Kidney (tissue), 14 donors: ENCODE data around the gene TCF12. TPM values are rescaled to one million over a fixed set of nuclear protein-coding genes. Genes with fewer than 3 reads are reported as not detected.

ENCODE experiments used
- DNase-seq, 5 donors: peaks; one replicate each; pipeline ENCODE4 v3.0.0-alpha.2; 2013 to 2020
- FAIRE-seq: peaks from 2 replicates; lab custom pipeline; 2012; peaks lifted over from hg19 to GRCh38; lab: Jason Lieb, UNC
- H3K27ac ChIP-seq, 2 donors: one replicate each; pipeline ENCODE4 v1.7.0; 2013; ENCODE audit warnings: low read depth in 2 of 2, low read length in 2 of 2, inconsistent platforms in 1 of 2
- H3K27me3 ChIP-seq: one replicate; pipeline ENCODE4 v1.7.1; 2013; ENCODE audit warnings: low read length, inconsistent platforms; ENCODE audit not compliant: control insufficient read depth, insufficient read depth
- H3K36me3 ChIP-seq, 3 donors: one replicate each; pipeline versions ENCODE4 v1.7.0 to v1.7.1; 2013; ENCODE audit warnings: low read length in 3 of 3, control low read depth in 1 of 3, inconsistent platforms in 1 of 3; ENCODE audit not compliant: insufficient read depth in 3 of 3, control insufficient read depth in 2 of 3
- H3K4me1 ChIP-seq, 3 donors: one replicate each; pipeline versions ENCODE4 v1.7.0 to v1.7.1; 2013; ENCODE audit warnings: low read length in 3 of 3, inconsistent platforms in 1 of 3, low read depth in 1 of 3; ENCODE audit not compliant: control insufficient read depth in 2 of 3, insufficient read depth in 2 of 3
- H3K4me3 ChIP-seq, 3 donors: one replicate each; pipeline versions ENCODE4 v1.7.0 to v1.8.1; 2013; ENCODE audit warnings: low read length in 3 of 3, control low read depth in 1 of 3, inconsistent platforms in 1 of 3
- H3K9ac ChIP-seq, 3 donors: one replicate each; pipeline versions ENCODE4 v1.7.0 to v1.7.1; 2013; ENCODE audit warnings: low read length in 3 of 3, control low read depth in 1 of 3, inconsistent platforms in 1 of 3
- H3K9me3 ChIP-seq, 3 donors: one replicate each; pipeline versions ENCODE4 v1.7.0 to v1.7.1; 2013; ENCODE audit warnings: low read length in 3 of 3, control low read depth in 1 of 3, inconsistent platforms in 1 of 3; ENCODE audit not compliant: control insufficient read depth in 2 of 3, insufficient read depth in 1 of 3
- intact Hi-C: fragments of 100-400 bp; cut with DNase I; formaldehyde crosslinking; loops from one replicate; pipeline ENCODE4 v1.11.1; 2022
- polyA plus RNA-seq: library from polyadenylated mRNA; stranded (reverse); fragments of 350-450 nt; fragmentation: Illumina TruSeq; extraction: RNeasy Lipid Tissue Mini Kit (QIAGEN cat#74804); gene quantifications from one replicate; pipeline ENCODE4 v1.2.3, GENCODE V29; 2014; ENCODE audit warnings: low read depth, low replicate concordance; ENCODE audit not compliant: insufficient read depth
- total RNA-seq: library from RNA; stranded (reverse); fragmentation: NEBNext Ultra II Directional; extraction: Animal tissue kit (Norgen Biotek cat#: 25700); gene quantifications from one replicate; pipeline ENCODE4 v1.2.1, GENCODE V29; 2021
- TF ChIP-seq, protein P1 (sequence below): IDR thresholded peaks from 3 replicates; pipeline ENCODE4 v1.5.1; 2012; ENCODE audit warnings: mild to moderate bottlenecking, moderate library complexity, borderline replicate concordance; ENCODE audit not compliant: insufficient read depth; ENCODE audit errors: extremely low read depth
- donor health status: control.
- donor health status: control.
- donor health status: control.
- donor health status: control.
- donor health status: control.
- donor health status: DM: yes; HTN: yes; CAD: no.
- donor health status: Normal renal cell carcinoma (clear cell type).

Gene TCF12
- total and polyA plus RNA-seq, 2 donors from 2014 or later = 16.3 to 116 TPM

DNA sequence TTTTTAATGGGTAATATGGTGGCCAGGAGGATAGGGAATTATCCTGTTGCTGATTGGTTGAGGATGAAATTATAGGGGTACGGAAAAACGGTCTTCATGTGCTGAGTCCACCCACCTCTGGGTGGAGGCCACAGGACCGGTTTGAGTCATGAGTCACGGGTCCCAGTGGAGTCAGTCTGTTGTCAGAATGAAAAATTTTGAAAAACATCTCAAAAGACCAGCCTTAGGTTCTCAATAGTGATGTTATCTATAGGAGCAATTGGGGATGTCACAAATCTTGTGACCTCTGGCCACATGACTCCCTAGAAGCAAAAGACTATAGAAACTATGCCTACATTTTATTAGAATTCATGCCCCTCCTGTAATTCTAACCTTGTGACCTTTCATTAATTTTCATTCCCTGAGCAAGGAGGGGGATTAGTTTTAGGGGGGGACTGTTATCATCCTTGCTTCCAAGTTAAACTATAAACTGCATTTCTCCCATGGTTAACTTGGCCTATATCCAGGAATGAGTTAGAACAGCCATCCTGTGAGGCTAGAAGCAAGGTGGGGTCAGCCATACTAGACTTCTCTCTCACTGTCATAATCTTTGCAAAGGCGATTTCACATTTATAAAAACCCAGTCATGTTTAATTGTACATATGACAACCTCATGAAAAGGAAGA lies 101.2 kb downstream of the TCF12 start:
- Histone ChIP-seq H3K9me3 (no peaks in the 10 kb centered on the region), H3K9ac (no peak overlapping the region), H3K27me3 (no peaks in the 10 kb centered on the region), H3K4me1 (peaks cover 0 to 2% (median 0%) of the 10 kb centered on the region in 3 donors), H3K4me3 (no peak overlapping the region), H3K36me3 (no peaks in the 10 kb centered on the region), H3K27ac (no peak overlapping the region)
- intact Hi-C loops = no loop called here
- DNase-seq (peak in 1 of 5 donors; percentile 14), FAIRE-seq (no peak)
- TF ChIP-seq, protein P1, sequence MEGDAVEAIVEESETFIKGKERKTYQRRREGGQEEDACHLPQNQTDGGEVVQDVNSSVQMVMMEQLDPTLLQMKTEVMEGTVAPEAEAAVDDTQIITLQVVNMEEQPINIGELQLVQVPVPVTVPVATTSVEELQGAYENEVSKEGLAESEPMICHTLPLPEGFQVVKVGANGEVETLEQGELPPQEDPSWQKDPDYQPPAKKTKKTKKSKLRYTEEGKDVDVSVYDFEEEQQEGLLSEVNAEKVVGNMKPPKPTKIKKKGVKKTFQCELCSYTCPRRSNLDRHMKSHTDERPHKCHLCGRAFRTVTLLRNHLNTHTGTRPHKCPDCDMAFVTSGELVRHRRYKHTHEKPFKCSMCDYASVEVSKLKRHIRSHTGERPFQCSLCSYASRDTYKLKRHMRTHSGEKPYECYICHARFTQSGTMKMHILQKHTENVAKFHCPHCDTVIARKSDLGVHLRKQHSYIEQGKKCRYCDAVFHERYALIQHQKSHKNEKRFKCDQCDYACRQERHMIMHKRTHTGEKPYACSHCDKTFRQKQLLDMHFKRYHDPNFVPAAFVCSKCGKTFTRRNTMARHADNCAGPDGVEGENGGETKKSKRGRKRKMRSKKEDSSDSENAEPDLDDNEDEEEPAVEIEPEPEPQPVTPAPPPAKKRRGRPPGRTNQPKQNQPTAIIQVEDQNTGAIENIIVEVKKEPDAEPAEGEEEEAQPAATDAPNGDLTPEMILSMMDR = no peak

DNA sequence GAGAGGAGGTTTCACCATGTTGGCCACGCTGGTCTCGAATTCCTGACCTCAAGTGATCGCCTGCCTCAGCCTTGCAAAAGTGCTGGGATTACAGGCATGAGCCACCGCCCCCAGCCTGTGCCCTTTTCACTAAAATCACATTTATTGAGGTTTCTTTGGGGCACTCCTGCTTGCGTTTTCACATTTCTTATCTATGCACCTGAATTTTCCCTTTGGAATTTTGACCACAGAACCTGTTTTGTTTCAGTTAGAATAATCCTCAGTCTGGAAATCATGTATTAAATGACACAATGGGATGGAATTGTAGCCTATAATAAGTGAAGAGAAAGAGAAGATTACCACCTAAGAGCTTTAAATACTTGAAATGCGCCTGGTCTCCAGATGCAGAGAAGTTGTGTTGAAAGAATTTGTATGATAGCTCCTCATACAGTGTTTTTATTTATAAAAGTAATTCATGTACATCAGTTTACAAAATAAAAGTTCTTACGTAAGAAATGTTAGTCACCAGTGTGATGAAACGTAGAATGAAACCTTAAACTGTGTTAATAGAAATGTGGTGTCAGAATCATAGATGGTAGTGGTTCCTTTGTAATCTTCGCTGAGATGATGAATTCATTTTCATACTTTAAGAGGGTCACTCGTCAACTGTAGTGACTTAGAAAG lies 107.0 kb downstream of the TCF12 start:
- intact Hi-C loops = no loop called here

DNA sequence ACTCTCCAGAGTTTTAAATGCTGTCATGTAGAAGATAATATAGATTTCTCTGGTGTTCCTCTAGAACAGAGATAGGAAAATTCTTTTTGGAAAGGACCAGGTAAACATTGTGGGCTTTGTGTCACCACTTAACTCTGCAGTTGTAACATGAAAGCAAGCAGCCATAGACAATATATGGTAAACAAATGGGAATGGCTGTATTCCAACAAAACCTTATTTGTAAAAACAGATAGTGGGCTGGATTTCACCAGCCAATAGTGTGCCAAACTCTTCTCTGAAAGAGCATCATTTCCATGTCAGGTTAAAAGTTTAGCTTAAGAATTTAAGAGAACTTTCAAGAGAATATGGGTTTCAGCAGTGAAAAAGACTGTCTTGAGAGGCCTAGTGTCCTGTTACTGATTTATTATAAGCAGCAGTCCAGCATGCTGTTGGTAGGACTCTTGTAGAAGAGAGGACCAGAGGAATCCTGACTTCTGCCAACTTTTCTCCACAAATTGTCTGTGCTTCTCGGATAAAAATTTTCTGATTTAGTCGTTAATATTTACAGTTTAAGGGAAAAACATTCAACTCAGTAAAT lies 107.7 kb downstream of the TCF12 start:
- H3K4me3 ChIP-seq = no peak overlapping the region
- TF ChIP-seq, protein P1 = no peak
- H3K9ac ChIP-seq = no peak overlapping the region
- no peaks in the 10 kb centered on the region for H3K27me3 ChIP-seq
- no peaks in the 10 kb centered on the region for H3K9me3 ChIP-seq
- peaks cover 0 to 1% (median 0%) of the 10 kb centered on the region in 3 donors for H3K4me1 ChIP-seq
- H3K27ac ChIP-seq = no peak overlapping the region
- FAIRE-seq (no peak), DNase-seq (peak in 2 of 5 donors; percentile 68 to 77)
- intact Hi-C loops = no loop called here
- no peaks in the 10 kb centered on the region for H3K36me3 ChIP-seq

More for the DNA sequence above, 107.0 kb downstream of the TCF12 start:
- H3K36me3 ChIP-seq = no peaks in the 10 kb centered on the region
- DNase-seq (no peak), FAIRE-seq (no peak)
- H3K4me1 ChIP-seq = no peaks in the 10 kb centered on the region
- H3K4me3 ChIP-seq = no peak overlapping the region
- H3K9ac ChIP-seq = no peak overlapping the region
- H3K27me3 ChIP-seq = no peaks in the 10 kb centered on the region
- TF ChIP-seq, protein P1 = no peak
- H3K9me3 ChIP-seq = no peaks in the 10 kb centered on the region
- no peak overlapping the region for H3K27ac ChIP-seq
